Left colon (tissue), 2 donors: Measurements from ENCODE around the gene NTRK1. TPM values are rescaled to one million over a fixed set of nuclear protein-coding genes. Genes with fewer than 3 reads are reported as not detected.
A peak's percentile ranks its signal among the peaks of the same experiment; 100 is the strongest.

ENCODE experiments used
- ATAC-seq: fragments of 200-7000 bp; cut with Tn5 transposase; one replicate; pipeline ENCODE4 v1.9.1; 2020; ENCODE audit warnings: mild to moderate bottlenecking, moderate library complexity
- DNase-seq, 2 donors: peaks; one replicate each; pipeline ENCODE4 v3.0.0-alpha.2; 2020
- intact Hi-C, 2 donors: fragments of 100-400 bp; cut with DNase I in 1 of 2; cut with micrococcal nuclease in 1 of 2; formaldehyde crosslinking; loops; one replicate each; pipeline versions ENCODE4 v1.11.2 to v1.14.0; 2022; cut with DNase I, micrococcal nuclease
- total RNA-seq, 2 donors: library from RNA; stranded (reverse); fragmentation: NEBNext Ultra II Directional; extraction: Animal tissue kit (Norgen Biotek cat#: 25700); gene quantifications; one replicate each; pipeline ENCODE4 v1.2.1, GENCODE V29; 2021
- donor health status: DM: no; HTN: no; CAD: no.
- donor health status: DM: yes; HTN: yes; CAD: no.

NTRK1 gene
- total RNA-seq, 2 donors from 2014 or later: 0.95 TPM; not detected in 1

GRCh38 chr1:156889802-156890580 is 29.3 kb downstream of the NTRK1 start:
- intact Hi-C loops: no loop called here
- ATAC-seq (peak; percentile 60), DNase-seq (peak; percentile 59 to 90)

GRCh38 chr1:156892190-156893047 is 31.8 kb downstream of the NTRK1 start:
- peak; percentile 89 to 95 for DNase-seq
- peak; percentile 97 for ATAC-seq
- intact Hi-C loops: no loop called here

GRCh38 chr1:156893048-156893953 is 32.6 kb downstream of the NTRK1 start, which contains the start of gene PEAR1:
Gene PEAR1 (plus strand): TSS chr1:156893718. CDS start chr1:156903927, 10,209 bp downstream.
- ATAC-seq: no peak
- DNase-seq: peak in 1 of 2 donors; percentile 27
- intact Hi-C loops: no loop called here

GRCh38 chr1:156894001-156894400 is 33.3 kb downstream of the NTRK1 start:
- intact Hi-C loops: no loop called here
- DNase-seq (no peak), ATAC-seq (no peak)

- DNase-seq: no peak
- intact Hi-C loops: no loop called here
Observed at GRCh38 chr1:156894711-156895454, 34.2 kb downstream of the NTRK1 start.

GRCh38 chr1:156895455-156895812 is 34.8 kb downstream of the NTRK1 start:
- ATAC-seq: no peak

More at GRCh38 chr1:156894711-156895454, 34.2 kb downstream of the NTRK1 start:
- ATAC-seq: no peak

GRCh38 chr1:156895927-156896326 is 35.3 kb downstream of the NTRK1 start:
- DNase-seq (no peak), ATAC-seq (no peak)
- intact Hi-C loops: no loop called here

More at GRCh38 chr1:156895455-156895812, 34.8 kb downstream of the NTRK1 start:
- no peak for DNase-seq
- intact Hi-C loops: no loop called here

GRCh38 chr1:156896490-156897033 is 35.9 kb downstream of the NTRK1 start:
- DNase-seq (no peak), ATAC-seq (no peak)
- intact Hi-C loops: no loop called here

GRCh38 chr1:156897078-156897825 is 36.6 kb downstream of the NTRK1 start:
- intact Hi-C loops: no loop called here
- ATAC-seq (no peak), DNase-seq (no peak)

- DNase-seq (no peak), ATAC-seq (no peak)
- intact Hi-C loops: no loop called here
Observed at GRCh38 chr1:156898161-156898566, 37.5 kb downstream of the NTRK1 start.

- ATAC-seq (no peak), DNase-seq (no peak)
- intact Hi-C loops: no loop called here
Observed at GRCh38 chr1:156898971-156899664, 38.5 kb downstream of the NTRK1 start.

- DNase-seq (no peak), ATAC-seq (no peak)
- intact Hi-C loops: no loop called here
Observed at GRCh38 chr1:156899956-156900718, 39.5 kb downstream of the NTRK1 start.

GRCh38 chr1:156900896-156901589 is 40.4 kb downstream of the NTRK1 start:
- ATAC-seq (no peak), DNase-seq (no peak)

GRCh38 chr1:156901590-156901900 is 40.9 kb downstream of the NTRK1 start:
- intact Hi-C loops: no loop called here
- ATAC-seq (no peak), DNase-seq (no peak)

More at GRCh38 chr1:156900896-156901589, 40.4 kb downstream of the NTRK1 start:
- intact Hi-C loops: no loop called here
